IMR-90 (cell line): ENCODE results near the gene KLHL33. TPM values are rescaled to one million over a fixed set of nuclear protein-coding genes. Genes with fewer than 3 reads are reported as not detected.
A peak's percentile ranks its signal among the peaks of the same experiment; 100 is the strongest.

Experiments
- ATAC-seq: fragments of 200-7000 bp; cut with Tn5 transposase; 2 replicates; pipeline ENCODE4 v1.9.1; 2020; ENCODE audit warnings: low read depth, mild to moderate bottlenecking, moderate library complexity
- BruUV-seq: library from RNA; stranded (reverse); fragments of 400-500 nt; replicated peaks from 2 replicates; lab custom pipeline; 2021; lab: Mats Ljungman, UMichigan
- CTCF ChIA-PET: fragments of 300-600 bp; formaldehyde crosslinking; extraction: SDS; loops from one replicate; lab custom pipeline; 2021; ENCODE audit warnings: antibody characterized with exemption; lab: Yijun Ruan, JAX
- POLR2A ChIA-PET: fragments of 300-600 bp; sonication (Branson Sonifier 250); formaldehyde crosslinking; loops from one replicate; lab custom pipeline; 2022; ENCODE audit warnings: antibody characterized with exemption; ENCODE audit not compliant: unreplicated experiment; lab: Charles Lee
- DNase-seq: peaks from one replicate; pipeline ENCODE4 v3.0.0; 2013
- H2AFZ ChIP-seq: replicated peaks from 2 replicates; pipeline ENCODE3; 2013; ENCODE audit warnings: low read length, mild to moderate bottlenecking; ENCODE audit not compliant: poor library complexity
- H2AK5ac ChIP-seq: 2 replicates; pipeline ENCODE4 v1.6.1; 2013; ENCODE audit warnings: low read depth, low read length, inconsistent platforms
- H2AK9ac ChIP-seq: replicated peaks from 2 replicates; pipeline ENCODE3; 2013; ENCODE audit warnings: mild to moderate bottlenecking, low read depth, low read length, moderate library complexity; ENCODE audit not compliant: poor library complexity
- H2BK120ac ChIP-seq: 2 replicates; pipeline ENCODE4 v1.6.1; 2013; ENCODE audit warnings: low read depth, low read length, inconsistent platforms
- H2BK15ac ChIP-seq: 3 replicates; pipeline ENCODE4 v1.6.1; 2013; ENCODE audit warnings: low read depth, low read length, inconsistent platforms
- H2BK20ac ChIP-seq: 2 replicates; pipeline ENCODE4 v1.6.1; 2013; ENCODE audit warnings: low read depth, mild to moderate bottlenecking, inconsistent platforms, low read length, moderate library complexity
- H2BK5ac ChIP-seq: 2 replicates; pipeline ENCODE4 v1.6.1; 2013; ENCODE audit warnings: mild to moderate bottlenecking, low read depth, low read length, inconsistent platforms; ENCODE audit not compliant: poor library complexity, severe bottlenecking
- H3K14ac ChIP-seq: replicated peaks from 2 replicates; pipeline ENCODE4 v1.6.1; 2013; ENCODE audit warnings: low read depth, low read length, inconsistent platforms
- H3K18ac ChIP-seq: 2 replicates; pipeline ENCODE4 v1.6.1; 2013; ENCODE audit warnings: low read depth, low read length, control low read depth
- H3K23ac ChIP-seq: 2 replicates; pipeline ENCODE4 v1.6.1; 2013; ENCODE audit warnings: low read depth, low read length, inconsistent platforms
- H3K27ac ChIP-seq: 2 replicates; pipeline ENCODE4 v1.5.1; 2013; ENCODE audit warnings: mild to moderate bottlenecking, control low read depth, low read length; ENCODE audit not compliant: insufficient read depth
- H3K27me3 ChIP-seq: 2 replicates; pipeline ENCODE4 v1.6.1; 2013; ENCODE audit warnings: low read length; ENCODE audit not compliant: control insufficient read depth, insufficient read depth
- H3K36me3 ChIP-seq: 2 replicates; pipeline ENCODE4 v1.6.1; 2013; ENCODE audit warnings: low read length, mixed read lengths; ENCODE audit not compliant: control insufficient read depth, insufficient read depth
- H3K4ac ChIP-seq: 2 replicates; pipeline ENCODE4 v1.6.1; 2013; ENCODE audit warnings: low read depth, low read length, inconsistent platforms
- H3K4me1 ChIP-seq: 2 replicates; pipeline ENCODE4 v1.6.1; 2013; ENCODE audit warnings: low read length, mixed read lengths; ENCODE audit not compliant: control insufficient read depth, insufficient read depth
- H3K4me2 ChIP-seq: 2 replicates; pipeline ENCODE4 v1.6.1; 2013; ENCODE audit warnings: low read depth, mild to moderate bottlenecking, control low read depth, low read length, moderate library complexity
- H3K4me3 ChIP-seq: 2 replicates; pipeline ENCODE4 v1.5.1; 2013; ENCODE audit warnings: low read depth, mild to moderate bottlenecking, control low read depth, low read length, moderate library complexity; ENCODE audit not compliant: insufficient read depth
- H3K56ac ChIP-seq: 2 replicates; pipeline ENCODE4 v1.6.1; 2013; ENCODE audit warnings: low read length, inconsistent platforms; ENCODE audit not compliant: insufficient read depth; ENCODE audit errors: extremely low read depth
- H3K79me1 ChIP-seq, 2 experiments: 2 replicates each; pipeline ENCODE4 v1.6.1; 2013; ENCODE audit warnings: low read length in 2 of 2, inconsistent platforms in 1 of 2, low read depth in 1 of 2
- H3K9ac ChIP-seq: 2 replicates; pipeline ENCODE4 v1.6.1; 2013; ENCODE audit warnings: low read depth, low read length, control low read depth
- H3K9me1 ChIP-seq: 2 replicates; pipeline ENCODE4 v1.6.1; 2013; ENCODE audit warnings: low read length, inconsistent platforms; ENCODE audit not compliant: insufficient read depth
- H3K9me3 ChIP-seq: 2 replicates; pipeline ENCODE4 v1.6.1; 2013; ENCODE audit warnings: low read length; ENCODE audit not compliant: control insufficient read depth, insufficient read depth
- H4K20me1 ChIP-seq: 2 replicates; pipeline ENCODE4 v1.6.1; 2013; ENCODE audit warnings: low read length, inconsistent platforms; ENCODE audit not compliant: insufficient read depth
- H4K5ac ChIP-seq: 2 replicates; pipeline ENCODE4 v1.6.1; 2013; ENCODE audit warnings: mild to moderate bottlenecking, low read depth, low read length, control low read depth
- H4K8ac ChIP-seq, 2 experiments: 2 replicates each; pipeline ENCODE4 v1.6.1; 2013; ENCODE audit warnings: low read depth in 2 of 2, low read length in 2 of 2, control low read depth in 1 of 2, inconsistent platforms in 1 of 2
- H4K91ac ChIP-seq: 2 replicates; pipeline ENCODE4 v1.6.1; 2013; ENCODE audit warnings: low read depth, low read length, inconsistent platforms; ENCODE audit not compliant: insufficient read depth
- BHLHE40 ChIP-seq: fragments of 150-350 bp; IDR thresholded peaks from 2 replicates; pipeline ENCODE4 v1.6.1; 2016; ENCODE audit warnings: mild to moderate bottlenecking, low read depth, low read length
- MAZ ChIP-seq: IDR thresholded peaks from 2 replicates; pipeline ENCODE4 v1.6.1; 2012; ENCODE audit warnings: low read depth, mild to moderate bottlenecking, low read length, improper control_type of control experiment, moderate library complexity, borderline replicate concordance
- WGBS, 2 experiments: methylation state at CpG; one replicate each; pipeline versions ENCODE4 v1.1.5 to v1.1.7; 2013; ENCODE audit warnings: missing lambda C conversion rate in 2 of 2; ENCODE audit not compliant: insufficient read length in 1 of 2; ENCODE audit errors: extremely low coverage in 2 of 2; 5-methylcytosine and 5-hydroxymethylcytosine counted together
- dilution Hi-C: fragments of 300-500 bp; cut with HindIII; formaldehyde crosslinking; loops from one replicate; pipeline ENCODE4 v1.14.3; 2018; ENCODE audit warnings: low sequenced_read_pairs; ENCODE audit not compliant: unreplicated experiment
- in situ Hi-C: fragments of 300-500 bp; cut with MboI; formaldehyde crosslinking; loops from 3 replicates; pipeline ENCODE4 v1.14.3; 2019; ENCODE audit warnings: low sequenced_read_pairs, inconsistent platforms, mixed read lengths
- intact Hi-C: fragments of 100-400 bp; cut with micrococcal nuclease; formaldehyde crosslinking; loops from 2 replicates; pipeline ENCODE4 v1.10.0; 2022
- polyA plus RNA-seq, 3 experiments: library from polyadenylated mRNA; depleted of rRNA; stranded (reverse); fragments of >200 nt; gene quantifications; 2 replicates each; pipeline ENCODE4 v1.2.3, GENCODE V29; 2012; ENCODE audit warnings: low replicate concordance in 1 of 3
- total RNA-seq: library from RNA; depleted of rRNA; stranded (reverse); fragments of >200 nt; gene quantifications from 2 replicates; pipeline ENCODE4 v1.2.3, GENCODE V29; 2012
- TF ChIP-seq, protein P1 (sequence below): fragments of 150-350 bp; IDR thresholded peaks from 2 replicates; pipeline ENCODE4 v1.6.1; 2016; ENCODE audit warnings: low read depth, mild to moderate bottlenecking, low read length, moderate library complexity, borderline replicate concordance

KLHL33 gene
- total and polyA plus RNA-seq, 2 of the 4 experiments (the other 2 are of a cell fraction): under 0.01 to 0.03 TPM

DNA sequence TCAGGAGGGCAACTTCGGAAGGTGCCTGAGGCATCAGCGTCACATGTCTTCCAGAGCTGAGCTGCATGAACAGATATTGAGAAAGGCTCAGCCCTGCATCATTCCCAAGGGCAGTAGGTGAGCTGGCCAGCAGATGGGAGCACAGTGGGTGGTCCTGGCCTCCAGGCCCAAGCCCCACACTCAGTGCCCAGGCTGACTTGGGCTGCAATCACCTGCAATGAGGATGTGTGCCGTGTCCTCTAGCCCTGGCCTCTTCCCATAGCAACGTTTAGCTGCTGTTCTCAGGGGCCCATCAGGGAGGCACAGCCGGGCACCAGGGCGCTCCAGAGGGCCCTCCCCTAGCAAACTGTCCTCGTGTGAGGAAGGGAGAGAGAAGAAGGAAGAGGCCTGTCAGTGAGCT lies 54.6 kb downstream of the KLHL33 start:
- H4K5ac ChIP-seq: no peak overlapping the region
- H3K27me3 ChIP-seq: no peaks in the 10 kb centered on the region
- H2AFZ ChIP-seq: peak overlapping the region; percentile 56
- intact Hi-C loops (no loop called here), dilution Hi-C loops (no loop called here), in situ Hi-C loops (no loop called here)
- H2BK5ac ChIP-seq: no peak overlapping the region
- no peak overlapping the region for H3K4ac ChIP-seq
- H4K8ac ChIP-seq: no peak overlapping the region
- no peaks in the 10 kb centered on the region for H3K9me3 ChIP-seq
- H3K27ac ChIP-seq: no peak overlapping the region
- H2BK15ac ChIP-seq: no peak overlapping the region
- peaks cover 81% of the 10 kb centered on the region for H3K36me3 ChIP-seq
- no peak overlapping the region for H3K14ac ChIP-seq
- no peak overlapping the region for H3K4me2 ChIP-seq
- H3K4me3 ChIP-seq: no peak overlapping the region
- H3K79me1 ChIP-seq: no peaks in the 10 kb centered on the region
- POLR2A ChIA-PET: no interaction called here
- H3K56ac ChIP-seq: no peak overlapping the region
- no peak for ATAC-seq
- no peaks in the 10 kb centered on the region for H3K4me1 ChIP-seq
- H4K91ac ChIP-seq: no peak overlapping the region
- no peak overlapping the region for H2BK20ac ChIP-seq
- WGBS, 2 experiments: 100% methylated on average over 1 of the region's 7 CpGs; no CpG with 5 or more reads in 1 of the 2 experiments
- H4K20me1 ChIP-seq: no peaks in the 10 kb centered on the region
- H2AK5ac ChIP-seq: no peak overlapping the region
- H2BK120ac ChIP-seq: no peak overlapping the region
- TF ChIP-seq, protein P1, sequence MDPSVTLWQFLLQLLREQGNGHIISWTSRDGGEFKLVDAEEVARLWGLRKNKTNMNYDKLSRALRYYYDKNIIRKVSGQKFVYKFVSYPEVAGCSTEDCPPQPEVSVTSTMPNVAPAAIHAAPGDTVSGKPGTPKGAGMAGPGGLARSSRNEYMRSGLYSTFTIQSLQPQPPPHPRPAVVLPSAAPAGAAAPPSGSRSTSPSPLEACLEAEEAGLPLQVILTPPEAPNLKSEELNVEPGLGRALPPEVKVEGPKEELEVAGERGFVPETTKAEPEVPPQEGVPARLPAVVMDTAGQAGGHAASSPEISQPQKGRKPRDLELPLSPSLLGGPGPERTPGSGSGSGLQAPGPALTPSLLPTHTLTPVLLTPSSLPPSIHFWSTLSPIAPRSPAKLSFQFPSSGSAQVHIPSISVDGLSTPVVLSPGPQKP: no peak
- TF ChIP-seq BHLHE40 (no peak), MAZ (no peak)
- H3K9me1 ChIP-seq: no peaks in the 10 kb centered on the region
- no peak overlapping the region for H2AK9ac ChIP-seq
- BruUV-seq: no TSS peak
- DNase-seq: no peak
- H3K18ac ChIP-seq: no peak overlapping the region
- H3K9ac ChIP-seq: no peak overlapping the region
- no peak overlapping the region for H3K23ac ChIP-seq
- CTCF ChIA-PET: no interaction called here
